ENCODE results near the gene TMEM63A.
"Not testable (repeated sequence)": the region's sequence is repeated elsewhere in the genome, so short reads cannot be mapped to it uniquely, and the experiment has no call there.

The TMEM63A gene

GRCh38 chr1:225816643-225817538, 65.3 kb downstream of the TMEM63A start:
- DNase-seq = no peak

- no peak for DNase-seq
These were observed 66.5 kb downstream of the TMEM63A start for GRCh38 chr1:225815526-225816178.

GRCh38 chr1:225815090-225815489, 67.1 kb downstream of the TMEM63A start:
- not testable (repeated sequence) for DNase-seq

GRCh38 chr1:225814381-225814780, 67.8 kb downstream of the TMEM63A start:
- DNase-seq = no peak

- DNase-seq = peak; percentile 72
These were observed 68.8 kb downstream of the TMEM63A start for GRCh38 chr1:225813214-225813964.

- no peak for DNase-seq
These were observed 69.5 kb downstream of the TMEM63A start for GRCh38 chr1:225812488-225813213.

GRCh38 chr1:225811622-225812487, 70.3 kb downstream of the TMEM63A start:
- DNase-seq = peak; percentile 17

GRCh38 chr1:225810579-225811538, 71.3 kb downstream of the TMEM63A start:
- DNase-seq = not testable (repeated sequence)

- DNase-seq = peak; percentile 88
These were observed 72.2 kb downstream of the TMEM63A start, which contains the start of gene EPHX1 for GRCh38 chr1:225809842-225810578. Gene EPHX1, plus strand, starts transcription at chr1:225810124. Its CDS starts 18,606 bp downstream, at chr1:225828730.

GRCh38 chr1:225808136-225808535, 74.0 kb downstream of the TMEM63A start:
- DNase-seq = no peak

GRCh38 chr1:225806736-225807135, 75.4 kb downstream of the TMEM63A start:
- DNase-seq = not testable (repeated sequence)

GRCh38 chr1:225806249-225806648, 75.9 kb downstream of the TMEM63A start:
- DNase-seq = no peak

- DNase-seq = not testable (repeated sequence)
These were observed 81.0 kb downstream of the TMEM63A start for GRCh38 chr1:225801146-225801545.

- DNase-seq = not testable (repeated sequence)
These were observed 86.1 kb downstream of the TMEM63A start for GRCh38 chr1:225796097-225796496.
